Endodermal cell (in vitro differentiated cells): ENCODE results near the gene DNAJA4. TPM values are rescaled to one million over a fixed set of nuclear protein-coding genes. Genes with fewer than 3 reads are reported as not detected.

Source experiments
- DNase-seq: peaks from one replicate; pipeline ENCODE4 v3.0.0-alpha.2; 2017
- H3K27ac ChIP-seq: 2 replicates; pipeline ENCODE4 v1.5.1; 2013; ENCODE audit warnings: mild to moderate bottlenecking, low read depth, low read length, moderate library complexity
- H3K27me3 ChIP-seq: 2 replicates; pipeline ENCODE4 v1.6.1; 2013; ENCODE audit warnings: mild to moderate bottlenecking, low read length, moderate library complexity; ENCODE audit not compliant: insufficient read depth, control insufficient read depth, poor library complexity, severe bottlenecking
- H3K36me3 ChIP-seq: 2 replicates; pipeline ENCODE4 v1.7.0; 2013; ENCODE audit warnings: mild to moderate bottlenecking, low read length, moderate library complexity; ENCODE audit not compliant: control insufficient read depth, insufficient read depth
- H3K4me1 ChIP-seq: one replicate; pipeline ENCODE4 v1.7.0; 2013; ENCODE audit warnings: low read length; ENCODE audit not compliant: control insufficient read depth, insufficient read depth
- H3K4me3 ChIP-seq: 2 replicates; pipeline ENCODE4 v1.5.1; 2013; ENCODE audit warnings: mild to moderate bottlenecking, low read length, moderate library complexity
- H3K9ac ChIP-seq: 2 replicates; pipeline ENCODE4 v1.6.1; 2013; ENCODE audit warnings: mild to moderate bottlenecking, low read length, moderate library complexity; ENCODE audit not compliant: poor library complexity, severe bottlenecking; ENCODE audit errors: extremely low read depth
- H3K9me3 ChIP-seq: 2 replicates; pipeline ENCODE4 v1.6.1; 2013; ENCODE audit warnings: mild to moderate bottlenecking, low read length, moderate library complexity; ENCODE audit not compliant: control insufficient read depth
- H3K27ac Mint-ChIP-seq: 2 replicates; pipeline ENCODE4 v1.8.0; 2020; ENCODE audit warnings: mixed read lengths
- H3K27me3 Mint-ChIP-seq: 2 replicates; pipeline ENCODE4 v1.8.0; 2021; ENCODE audit warnings: mild to moderate bottlenecking, mixed read lengths; ENCODE audit not compliant: insufficient read depth
- H3K36me3 Mint-ChIP-seq: 2 replicates; pipeline ENCODE4 v1.8.0; 2020; ENCODE audit warnings: low read depth, mixed read lengths
- H3K4me1 Mint-ChIP-seq: 2 replicates; pipeline ENCODE4 v1.8.0; 2020; ENCODE audit warnings: mixed read lengths
- H3K4me3 Mint-ChIP-seq: 2 replicates; pipeline ENCODE4 v1.8.0; 2020; ENCODE audit warnings: mild to moderate bottlenecking, moderate library complexity, mixed read lengths
- H3K9me3 Mint-ChIP-seq: 2 replicates; pipeline ENCODE4 v1.8.0; 2020; ENCODE audit warnings: mild to moderate bottlenecking, mixed read lengths
- WGBS, 2 experiments: methylation state at CpG; one replicate each; pipeline versions ENCODE4 v1.1.5 to v1.1.7; 2013; ENCODE audit warnings: missing lambda C conversion rate in 2 of 2, mixed read lengths in 1 of 2; ENCODE audit not compliant: insufficient coverage in 1 of 2, insufficient read length in 1 of 2; 5-methylcytosine and 5-hydroxymethylcytosine counted together
- total RNA-seq, 2 donors: library from RNA; stranded (reverse); fragmentation: NEBNext Ultra II Directional in 1 of 2; extraction: Animal tissue kit (Norgen Biotek cat#: 25700) in 1 of 2; gene quantifications; 2 replicates in 1 of 2; 3 replicates in 1 of 2; pipeline ENCODE4 v1.2.1, GENCODE V29; 2021
- TF ChIP-seq, protein P1 (sequence below): fragments of 200-600 bp; sonication (generic); conservative IDR thresholded peaks from 2 replicates; pipeline ENCODE4 v1.5.0; 2021; ENCODE audit warnings: antibody characterized with exemption, mild to moderate bottlenecking

The DNAJA4 gene
- total RNA-seq, 2 donors from 2014 or later: 4.9 to 18.5 TPM

DNA sequence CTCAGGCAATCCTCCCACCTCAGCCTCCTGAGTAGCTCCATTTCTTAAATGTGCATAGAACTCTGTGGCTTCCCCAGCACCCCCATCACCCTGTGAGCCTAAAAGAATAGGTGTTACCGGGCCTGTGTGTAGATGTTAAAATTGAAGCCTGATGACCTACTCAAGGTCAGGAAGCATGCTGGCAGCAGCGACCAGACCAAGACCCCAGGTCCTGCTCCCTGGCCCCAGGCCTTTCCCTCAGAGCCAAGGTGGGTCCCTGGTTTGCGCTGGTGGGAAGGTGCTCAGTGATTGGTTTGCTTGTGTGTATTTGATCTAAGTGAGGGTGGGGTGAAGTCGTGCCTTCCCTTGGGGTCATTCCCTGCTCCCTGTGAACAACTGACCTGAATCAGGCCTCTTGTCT lies 57.4 kb downstream of the DNAJA4 start:
- Histone ChIP-seq H3K36me3 (no peaks in the 10 kb centered on the region), H3K4me1 (peaks cover 16% of the 10 kb centered on the region), H3K27ac (peak overlapping the region; percentile 99), H3K27me3 (no peaks in the 10 kb centered on the region), H3K4me3 (no peak overlapping the region), H3K9ac (no peak overlapping the region), H3K9me3 (no peaks in the 10 kb centered on the region)
- H3K4me3 Mint-ChIP-seq: no peak overlapping the region
- WGBS, 2 experiments: 62 to 83% methylated on average over 1 to 4 of the region's 4 CpGs
- H3K9me3 Mint-ChIP-seq: no peaks in the 10 kb centered on the region
- H3K4me1 Mint-ChIP-seq: peaks cover 35% of the 10 kb centered on the region
- H3K36me3 Mint-ChIP-seq: no peaks in the 10 kb centered on the region
- TF ChIP-seq, protein P1, sequence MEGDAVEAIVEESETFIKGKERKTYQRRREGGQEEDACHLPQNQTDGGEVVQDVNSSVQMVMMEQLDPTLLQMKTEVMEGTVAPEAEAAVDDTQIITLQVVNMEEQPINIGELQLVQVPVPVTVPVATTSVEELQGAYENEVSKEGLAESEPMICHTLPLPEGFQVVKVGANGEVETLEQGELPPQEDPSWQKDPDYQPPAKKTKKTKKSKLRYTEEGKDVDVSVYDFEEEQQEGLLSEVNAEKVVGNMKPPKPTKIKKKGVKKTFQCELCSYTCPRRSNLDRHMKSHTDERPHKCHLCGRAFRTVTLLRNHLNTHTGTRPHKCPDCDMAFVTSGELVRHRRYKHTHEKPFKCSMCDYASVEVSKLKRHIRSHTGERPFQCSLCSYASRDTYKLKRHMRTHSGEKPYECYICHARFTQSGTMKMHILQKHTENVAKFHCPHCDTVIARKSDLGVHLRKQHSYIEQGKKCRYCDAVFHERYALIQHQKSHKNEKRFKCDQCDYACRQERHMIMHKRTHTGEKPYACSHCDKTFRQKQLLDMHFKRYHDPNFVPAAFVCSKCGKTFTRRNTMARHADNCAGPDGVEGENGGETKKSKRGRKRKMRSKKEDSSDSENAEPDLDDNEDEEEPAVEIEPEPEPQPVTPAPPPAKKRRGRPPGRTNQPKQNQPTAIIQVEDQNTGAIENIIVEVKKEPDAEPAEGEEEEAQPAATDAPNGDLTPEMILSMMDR: no peak
- H3K27me3 Mint-ChIP-seq: no peaks in the 10 kb centered on the region
- DNase-seq: peak; percentile 60
- H3K27ac Mint-ChIP-seq: peak overlapping the region; percentile 89

DNA sequence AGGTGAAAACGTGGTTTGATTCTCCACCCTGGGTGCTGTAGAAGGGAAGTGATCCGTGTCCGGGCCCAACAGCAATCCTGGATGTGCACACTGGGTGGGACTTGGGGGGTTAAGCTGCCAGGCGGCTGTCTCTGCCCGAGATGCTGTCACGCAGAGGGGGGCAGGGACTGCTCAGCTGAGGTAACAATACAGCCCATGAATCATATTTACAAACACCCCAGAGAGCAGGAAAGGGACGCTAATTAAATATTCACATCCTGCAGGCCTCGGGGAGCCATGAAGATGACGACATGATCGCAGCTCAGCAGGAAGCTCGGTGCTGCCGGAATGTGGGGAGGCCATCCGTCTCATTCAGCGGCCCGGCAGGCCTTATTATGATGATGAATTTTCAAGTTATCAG lies 57.9 kb downstream of the DNAJA4 start:
- no peaks in the 10 kb centered on the region for H3K27me3 Mint-ChIP-seq
- no peaks in the 10 kb centered on the region for H3K9me3 Mint-ChIP-seq
- no peaks in the 10 kb centered on the region for H3K36me3 Mint-ChIP-seq
- H3K27ac ChIP-seq: peak overlapping the region; percentile 99
- H3K9ac ChIP-seq: no peak overlapping the region
- TF ChIP-seq, protein P1: no peak
- H3K27ac Mint-ChIP-seq: peak overlapping the region; percentile 89
- DNase-seq: peak; percentile 78
- H3K4me3 Mint-ChIP-seq: no peak overlapping the region
- WGBS, 2 experiments: 33 to 47% methylated on average over 1 to 15 of the region's 15 CpGs
- H3K4me3 ChIP-seq: no peak overlapping the region
- peaks cover 16% of the 10 kb centered on the region for H3K4me1 ChIP-seq
- no peaks in the 10 kb centered on the region for H3K9me3 ChIP-seq
- peaks cover 32% of the 10 kb centered on the region for H3K4me1 Mint-ChIP-seq
- H3K36me3 ChIP-seq: no peaks in the 10 kb centered on the region
- no peaks in the 10 kb centered on the region for H3K27me3 ChIP-seq

DNA sequence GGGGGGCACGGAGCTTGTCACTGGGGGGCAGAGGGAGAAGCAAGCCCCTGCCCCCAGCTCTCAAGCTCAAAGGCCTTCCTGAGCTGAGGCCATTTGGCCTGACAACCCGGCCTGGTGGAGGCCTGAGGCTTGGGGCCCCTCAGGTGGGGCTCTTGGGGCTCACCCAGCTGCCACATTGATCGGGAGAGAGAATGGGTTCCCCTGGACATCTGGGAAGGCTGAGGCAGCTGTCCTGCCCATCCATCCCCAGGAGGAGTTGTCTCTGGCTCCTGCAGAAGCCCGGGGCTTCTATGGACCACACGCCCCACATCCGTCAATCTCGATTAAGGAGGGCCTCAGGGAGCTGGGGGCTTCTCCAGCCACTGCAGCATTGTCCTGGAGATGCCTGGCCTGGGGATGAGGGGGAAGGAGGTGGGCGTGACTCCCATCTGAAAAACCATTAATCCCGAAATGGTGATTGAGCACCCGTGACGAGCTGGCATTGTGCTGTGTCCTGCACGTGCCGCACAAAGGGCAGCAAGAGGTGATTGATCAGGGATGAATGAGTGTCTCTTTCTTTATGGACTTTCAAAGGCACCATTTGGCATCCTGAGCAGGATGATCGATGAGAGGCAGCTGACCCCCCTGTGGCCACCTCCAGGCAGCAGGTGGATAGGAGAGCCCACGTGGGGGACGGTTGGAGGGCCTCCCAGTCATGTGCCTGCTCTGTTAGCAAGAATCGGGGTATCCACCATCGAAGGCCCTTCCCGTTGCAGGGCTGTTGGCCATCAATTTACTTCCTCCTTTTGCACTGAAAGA lies 58.6 kb downstream of the DNAJA4 start:
- Histone ChIP-seq H3K27me3 (no peaks in the 10 kb centered on the region), H3K9me3 (no peaks in the 10 kb centered on the region), H3K36me3 (no peaks in the 10 kb centered on the region), H3K4me1 (peaks cover 16% of the 10 kb centered on the region), H3K9ac (no peak overlapping the region), H3K4me3 (no peak overlapping the region), H3K27ac (peak overlapping the region; percentile 99)
- H3K4me3 Mint-ChIP-seq: no peak overlapping the region
- no peaks in the 10 kb centered on the region for H3K36me3 Mint-ChIP-seq
- no peak for DNase-seq
- peak overlapping the region; percentile 89 for H3K27ac Mint-ChIP-seq
- H3K9me3 Mint-ChIP-seq: no peaks in the 10 kb centered on the region
- H3K4me1 Mint-ChIP-seq: peaks cover 30% of the 10 kb centered on the region
- TF ChIP-seq, protein P1: no peak
- 61 to 85% methylated on average over 13 to 19 of the region's 19 CpGs for WGBS, 2 experiments
- no peaks in the 10 kb centered on the region for H3K27me3 Mint-ChIP-seq
